ENCODE measurements around the gene ZNF91.
"Not testable (repeated sequence)": the region's sequence is repeated elsewhere in the genome, so short reads cannot be mapped to it uniquely, and the experiment has no call there.

GRCh38 chr19:23318941-23319340 is 76.3 kb downstream of the ZNF91 start:
- TF ChIP-seq, protein P1, sequence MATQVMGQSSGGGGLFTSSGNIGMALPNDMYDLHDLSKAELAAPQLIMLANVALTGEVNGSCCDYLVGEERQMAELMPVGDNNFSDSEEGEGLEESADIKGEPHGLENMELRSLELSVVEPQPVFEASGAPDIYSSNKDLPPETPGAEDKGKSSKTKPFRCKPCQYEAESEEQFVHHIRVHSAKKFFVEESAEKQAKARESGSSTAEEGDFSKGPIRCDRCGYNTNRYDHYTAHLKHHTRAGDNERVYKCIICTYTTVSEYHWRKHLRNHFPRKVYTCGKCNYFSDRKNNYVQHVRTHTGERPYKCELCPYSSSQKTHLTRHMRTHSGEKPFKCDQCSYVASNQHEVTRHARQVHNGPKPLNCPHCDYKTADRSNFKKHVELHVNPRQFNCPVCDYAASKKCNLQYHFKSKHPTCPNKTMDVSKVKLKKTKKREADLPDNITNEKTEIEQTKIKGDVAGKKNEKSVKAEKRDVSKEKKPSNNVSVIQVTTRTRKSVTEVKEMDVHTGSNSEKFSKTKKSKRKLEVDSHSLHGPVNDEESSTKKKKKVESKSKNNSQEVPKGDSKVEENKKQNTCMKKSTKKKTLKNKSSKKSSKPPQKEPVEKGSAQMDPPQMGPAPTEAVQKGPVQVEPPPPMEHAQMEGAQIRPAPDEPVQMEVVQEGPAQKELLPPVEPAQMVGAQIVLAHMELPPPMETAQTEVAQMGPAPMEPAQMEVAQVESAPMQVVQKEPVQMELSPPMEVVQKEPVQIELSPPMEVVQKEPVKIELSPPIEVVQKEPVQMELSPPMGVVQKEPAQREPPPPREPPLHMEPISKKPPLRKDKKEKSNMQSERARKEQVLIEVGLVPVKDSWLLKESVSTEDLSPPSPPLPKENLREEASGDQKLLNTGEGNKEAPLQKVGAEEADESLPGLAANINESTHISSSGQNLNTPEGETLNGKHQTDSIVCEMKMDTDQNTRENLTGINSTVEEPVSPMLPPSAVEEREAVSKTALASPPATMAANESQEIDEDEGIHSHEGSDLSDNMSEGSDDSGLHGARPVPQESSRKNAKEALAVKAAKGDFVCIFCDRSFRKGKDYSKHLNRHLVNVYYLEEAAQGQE (IDR thresholded peaks at IDR 0.05; ENCODE audit: borderline replicate concordance): not testable (repeated sequence)
- TF ChIP-seq, protein P1 (CRISPR knock-in tag; IDR thresholded peaks at IDR 0.05; ENCODE audit: low read depth): not testable (repeated sequence)
- TF ChIP-seq, protein P2, sequence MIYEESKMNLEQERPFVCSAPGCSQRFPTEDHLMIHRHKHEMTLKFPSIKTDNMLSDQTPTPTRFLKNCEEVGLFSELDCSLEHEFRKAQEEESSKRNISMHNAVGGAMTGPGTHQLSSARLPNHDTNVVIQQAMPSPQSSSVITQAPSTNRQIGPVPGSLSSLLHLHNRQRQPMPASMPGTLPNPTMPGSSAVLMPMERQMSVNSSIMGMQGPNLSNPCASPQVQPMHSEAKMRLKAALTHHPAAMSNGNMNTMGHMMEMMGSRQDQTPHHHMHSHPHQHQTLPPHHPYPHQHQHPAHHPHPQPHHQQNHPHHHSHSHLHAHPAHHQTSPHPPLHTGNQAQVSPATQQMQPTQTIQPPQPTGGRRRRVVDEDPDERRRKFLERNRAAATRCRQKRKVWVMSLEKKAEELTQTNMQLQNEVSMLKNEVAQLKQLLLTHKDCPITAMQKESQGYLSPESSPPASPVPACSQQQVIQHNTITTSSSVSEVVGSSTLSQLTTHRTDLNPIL (CRISPR knock-in tag; IDR thresholded peaks at IDR 0.05): not testable (repeated sequence)
- not testable (repeated sequence) for TF ChIP-seq SIN3A (IDR thresholded peaks at IDR 0.05; ENCODE audit: borderline replicate concordance in 2 of 2, control insufficient read depth in 1 of 2, low read depth in 2 of 2, low read length in 2 of 2)

All from K562 (cell line).